ENCODE measurements around the gene VSIG2.

DNA sequence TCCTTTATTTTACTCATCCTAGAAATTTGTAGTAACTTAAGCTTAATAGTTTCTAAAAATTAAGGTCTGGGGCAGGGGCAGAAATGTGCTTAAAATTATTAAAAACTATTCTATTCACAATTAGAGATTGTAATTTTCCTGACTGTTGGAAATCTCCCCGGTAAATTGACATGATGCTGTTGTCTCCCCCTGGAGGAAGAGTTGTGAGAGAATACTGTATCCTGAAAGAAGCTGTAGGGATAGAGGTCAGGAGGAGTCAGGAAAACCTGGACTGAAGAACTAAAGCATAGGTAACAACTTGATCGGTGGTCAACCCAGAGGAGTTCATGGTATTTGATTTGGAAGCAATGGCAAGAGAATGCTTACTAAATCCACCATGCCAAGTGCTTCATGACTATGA is 26.2 kb upstream of the VSIG2 start:
- no peak for TF ChIP-seq CTCF (IDR thresholded peaks at IDR 0.05; ENCODE audit: insufficient read depth, low read length, poor library complexity, severe bottlenecking)
- TF ChIP-seq EZH2phosphoT487 (conservative IDR thresholded peaks at IDR 0.05; ENCODE audit: low read length) = no peak
